HEK293 (cell line): ENCODE data around the gene DAP.

Source experiments
- KLF16 ChIP-seq: fragments of 450-650 bp; formaldehyde crosslinking; IDR thresholded peaks from 2 replicates; pipeline ENCODE4 v1.5.1; 2017; ENCODE audit warnings: missing biosample characterization, missing genetic modification characterization
- ZBTB1 ChIP-seq: fragments of 450-650 bp; formaldehyde crosslinking; IDR thresholded peaks from 2 replicates; pipeline ENCODE4 v1.5.1; 2016; ENCODE audit warnings: missing biosample characterization, missing genetic modification characterization
- ZNF416 ChIP-seq: fragments of 450-650 bp; formaldehyde crosslinking; IDR thresholded peaks from 2 replicates; pipeline ENCODE4 v1.5.1; 2016; ENCODE audit warnings: missing biosample characterization, missing genetic modification characterization
- TF ChIP-seq, protein P1 (sequence below): fragments of 450-650 bp; formaldehyde crosslinking; IDR thresholded peaks from 2 replicates; pipeline ENCODE4 v1.5.1; 2016; ENCODE audit warnings: missing biosample characterization, missing genetic modification characterization

DNA sequence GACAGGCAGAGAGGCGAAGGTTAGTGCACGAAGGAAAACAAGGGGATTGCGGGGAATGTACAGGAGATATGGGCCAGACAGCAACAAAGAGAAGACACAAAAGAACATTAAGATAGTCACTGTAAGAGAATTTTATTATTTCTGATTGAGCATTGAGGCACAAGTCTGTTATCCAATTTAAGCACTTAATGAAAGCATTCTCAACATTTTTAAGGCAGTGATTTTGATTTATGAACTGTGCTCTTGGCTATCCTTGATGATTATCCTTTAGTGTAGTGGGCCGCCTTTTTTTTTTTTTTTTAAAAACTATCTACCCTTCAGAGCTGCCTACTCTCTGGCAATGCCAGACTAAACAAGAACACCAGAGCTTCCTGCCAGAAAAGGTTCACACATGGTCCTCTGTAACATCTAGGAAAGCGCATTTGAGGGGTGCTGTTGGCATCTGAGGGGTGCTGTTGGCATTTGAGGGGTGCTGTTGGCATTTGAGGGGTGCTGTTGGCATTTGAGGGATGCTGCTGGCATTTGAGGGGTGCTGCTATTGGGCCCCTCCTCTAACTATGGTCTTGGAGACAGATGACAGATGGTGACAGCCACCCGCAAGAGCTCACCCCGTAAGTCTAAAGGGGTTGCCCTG is 3.0 kb downstream of the DAP start:
- TF ChIP-seq KLF16 (tag by site-specific recombination) = no peak
- TF ChIP-seq ZBTB1 (tag by site-specific recombination) = no peak
- TF ChIP-seq, protein P1, sequence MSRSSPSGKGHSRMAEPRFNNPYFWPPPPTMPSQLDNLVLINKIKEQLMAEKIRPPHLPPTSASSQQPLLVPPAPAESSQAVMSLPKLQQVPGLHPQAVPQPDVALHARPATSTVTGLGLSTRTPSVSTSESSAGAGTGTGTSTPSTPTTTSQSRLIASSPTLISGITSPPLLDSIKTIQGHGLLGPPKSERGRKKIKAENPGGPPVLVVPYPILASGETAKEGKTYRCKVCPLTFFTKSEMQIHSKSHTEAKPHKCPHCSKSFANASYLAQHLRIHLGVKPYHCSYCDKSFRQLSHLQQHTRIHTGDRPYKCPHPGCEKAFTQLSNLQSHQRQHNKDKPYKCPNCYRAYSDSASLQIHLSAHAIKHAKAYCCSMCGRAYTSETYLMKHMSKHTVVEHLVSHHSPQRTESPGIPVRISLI (tag by site-specific recombination) = no peak
- no peak for TF ChIP-seq ZNF416 (tag by site-specific recombination)
